ENCODE data around the gene RASGRF1.

Gene RASGRF1

DNA sequence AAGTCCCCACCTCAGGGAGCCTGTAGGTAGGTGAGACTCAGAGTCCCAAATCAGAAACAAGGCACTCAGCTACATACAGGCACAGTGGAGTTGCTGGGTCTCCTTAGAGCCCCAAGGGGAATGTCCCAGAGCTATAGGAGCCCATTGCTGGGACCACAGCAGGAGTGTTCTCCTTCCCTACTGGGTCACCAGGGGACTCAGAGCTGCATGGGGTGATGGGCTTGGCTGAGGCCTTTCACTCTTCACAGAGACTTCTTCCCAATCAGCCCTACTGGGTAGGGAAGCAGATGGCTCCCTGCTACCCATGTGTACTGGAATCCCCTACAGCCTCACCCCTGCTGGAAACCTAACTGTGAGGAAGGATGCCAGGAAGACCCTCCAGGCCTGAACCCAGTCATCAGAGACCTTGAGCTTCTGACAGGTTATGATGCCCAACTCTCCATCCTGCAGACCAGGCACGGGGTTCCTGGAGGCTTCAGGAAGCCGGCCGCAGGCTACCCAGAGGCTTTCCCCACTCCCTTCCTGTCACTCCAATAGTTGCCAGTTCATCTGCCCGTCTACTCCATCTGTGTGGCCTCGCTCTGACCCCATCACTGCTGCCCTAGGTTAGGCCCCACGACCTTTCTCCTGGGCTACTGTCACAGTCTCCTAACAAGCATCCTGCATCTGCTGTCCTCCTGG is 24.0 kb downstream of the RASGRF1 start:
- no peak for DNase-seq

DNA sequence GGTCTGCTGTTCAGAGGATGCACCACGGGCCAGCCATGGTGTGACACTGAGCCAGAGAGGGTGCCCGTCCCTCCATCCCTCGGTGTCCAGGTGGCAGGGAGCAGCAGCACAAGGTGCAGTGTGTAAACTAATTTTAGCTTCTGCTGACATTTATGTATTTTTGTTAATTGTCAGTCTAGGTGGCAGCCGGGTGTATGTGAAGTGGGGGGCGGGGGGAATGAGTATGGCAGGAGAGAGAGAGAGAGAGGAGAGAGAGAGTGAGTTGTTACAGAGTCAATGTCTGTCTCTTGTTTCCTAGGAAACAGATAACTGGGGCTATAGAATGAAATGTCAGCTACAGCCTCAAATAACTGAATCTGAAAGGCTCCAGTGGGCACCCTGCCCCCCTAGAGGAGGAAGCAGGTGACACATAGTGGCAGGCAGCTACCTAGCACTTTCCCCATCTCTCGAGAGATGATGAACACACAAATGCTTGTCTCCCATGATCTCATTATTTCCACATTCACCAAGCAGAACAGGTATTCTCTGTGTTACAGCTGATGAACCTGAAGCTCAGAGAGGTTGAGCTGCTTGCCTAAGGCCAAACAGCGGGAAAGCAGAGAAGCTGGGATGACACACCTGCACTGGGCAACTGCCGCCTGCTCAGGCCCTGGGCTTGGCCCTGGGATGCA is 24.7 kb downstream of the RASGRF1 start:
- no peak for DNase-seq

DNA sequence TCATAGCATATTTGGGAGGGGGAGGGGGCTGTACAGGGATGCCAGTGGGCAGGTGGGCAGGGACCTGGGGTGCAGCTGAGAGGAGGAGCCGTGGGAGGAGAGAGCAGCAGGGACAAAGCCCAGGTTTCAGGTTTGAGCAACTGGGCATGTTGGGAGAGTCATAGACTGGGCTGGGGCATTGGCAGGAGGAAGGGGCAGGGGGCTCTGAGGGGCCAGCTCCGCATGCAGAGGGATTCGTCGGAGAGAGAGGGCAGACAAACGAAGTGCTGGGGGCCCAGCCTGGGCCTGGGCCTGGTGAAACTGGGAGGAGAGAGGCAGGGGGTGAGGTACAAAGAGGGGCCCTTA is 25.2 kb downstream of the RASGRF1 start:
- DNase-seq: no peak

DNA sequence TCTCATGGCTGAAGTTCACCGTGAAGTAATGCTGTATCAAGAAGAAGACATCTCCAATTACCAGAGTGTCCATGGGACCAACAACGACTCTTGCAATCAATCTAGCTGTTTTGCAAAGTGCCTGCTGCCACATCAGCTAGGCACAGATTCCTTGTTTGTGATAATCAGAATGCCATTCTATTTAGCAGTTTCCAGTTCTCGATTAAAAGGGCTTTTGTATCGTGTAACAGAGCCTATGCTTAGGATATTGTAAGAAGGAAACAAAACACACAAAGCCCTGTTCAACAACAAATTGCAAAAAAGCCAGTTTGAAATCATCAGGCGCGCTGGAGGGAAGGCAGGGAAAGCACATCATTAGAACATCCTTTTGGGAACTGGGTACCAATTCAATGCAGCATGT is 26.1 kb downstream of the RASGRF1 start:
- DNase-seq: no peak

DNA sequence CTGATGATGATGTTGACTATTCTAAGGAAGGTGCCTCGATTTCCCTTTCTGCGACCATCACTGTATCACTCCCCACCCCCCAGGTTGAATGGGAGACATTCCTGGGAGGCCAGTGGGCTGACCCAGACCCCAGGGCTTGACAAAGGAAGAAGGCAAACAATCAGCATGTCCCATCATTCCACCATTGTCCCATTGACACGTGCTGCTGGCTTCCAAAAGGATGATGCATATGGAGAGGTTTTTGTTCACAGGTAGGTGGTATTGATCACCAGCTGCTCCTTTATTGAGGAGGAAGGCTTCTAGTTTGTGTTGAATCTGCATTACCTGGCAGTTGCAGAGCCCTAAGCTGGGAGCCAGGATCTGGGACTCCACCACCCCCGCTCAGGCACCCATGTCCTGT is 30.4 kb downstream of the RASGRF1 start:
- no peak for DNase-seq

DNA sequence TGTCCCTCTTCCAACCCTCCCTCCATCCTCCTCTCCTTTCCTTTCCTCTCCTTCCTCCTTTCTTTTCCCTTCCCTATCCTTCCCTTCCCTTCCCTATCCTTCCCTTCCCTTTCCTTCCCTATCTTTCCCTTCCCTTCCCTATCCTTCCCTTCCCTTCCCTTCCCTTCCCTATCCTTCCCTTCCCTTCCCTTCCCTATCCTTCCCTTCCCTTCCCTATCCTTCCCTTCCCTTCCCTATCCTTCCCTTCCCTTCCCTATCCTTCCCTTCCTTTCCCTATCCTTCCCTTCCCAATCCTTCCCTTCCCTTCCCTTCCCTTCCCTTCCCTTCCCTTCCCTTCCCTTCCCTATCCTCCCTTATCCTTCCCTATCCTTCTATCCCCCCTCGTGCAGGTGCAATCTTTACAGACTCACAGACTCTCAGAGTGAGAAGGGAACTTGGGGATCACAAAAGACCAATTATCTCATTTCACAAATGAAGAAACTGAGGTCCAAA is 31.5 kb downstream of the RASGRF1 start:
- no peak for DNase-seq

DNA sequence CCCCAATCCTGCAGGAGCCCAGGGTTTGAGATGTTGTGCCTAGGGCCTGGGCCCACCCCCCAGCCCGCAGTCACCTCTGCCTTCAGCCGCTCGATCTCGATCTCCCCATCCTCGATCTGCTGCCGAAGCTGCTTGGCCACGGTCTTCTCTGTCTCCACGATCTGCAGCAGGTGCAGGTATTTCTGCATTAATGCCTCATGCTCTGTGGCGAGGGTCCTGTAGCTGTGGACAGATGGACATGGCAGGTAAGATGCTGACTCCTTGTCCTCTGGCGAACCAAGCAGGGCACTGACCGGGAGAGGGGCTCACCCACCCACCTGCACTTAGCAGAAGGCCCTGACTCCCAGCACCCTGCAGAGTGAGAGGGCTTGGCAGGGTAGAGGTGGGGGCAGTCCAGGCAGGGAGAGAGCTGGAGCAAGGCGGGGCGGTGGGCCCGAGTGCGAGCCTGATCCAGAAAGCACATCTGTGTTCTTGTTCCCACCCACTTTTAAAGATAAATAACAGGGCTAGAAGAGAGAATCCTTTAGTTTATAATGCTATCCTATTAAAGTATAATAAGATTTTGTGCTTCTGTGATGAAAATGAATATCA is 32.2 kb downstream of the RASGRF1 start:
- DNase-seq: no peak

DNA sequence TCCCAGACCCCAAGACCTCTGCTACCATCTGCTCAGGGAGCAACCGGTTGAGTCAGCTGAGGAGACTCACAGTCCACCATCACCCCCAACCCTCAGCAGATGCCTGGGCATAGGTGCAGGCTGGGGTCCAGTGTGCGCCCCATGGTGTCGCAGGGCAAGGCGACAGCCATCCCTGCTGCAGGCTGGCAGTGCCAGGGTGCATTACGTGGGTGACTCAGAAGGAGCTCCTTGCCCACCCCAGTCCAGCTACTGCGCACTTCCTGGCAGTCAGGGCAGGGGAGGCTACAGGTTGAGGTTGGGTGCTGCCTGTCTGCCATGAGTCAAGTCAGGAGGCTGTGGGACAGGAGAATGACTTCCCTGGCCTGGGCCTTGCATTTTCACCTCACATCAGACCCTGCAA is 33.5 kb downstream of the RASGRF1 start:
- no peak for DNase-seq

DNA sequence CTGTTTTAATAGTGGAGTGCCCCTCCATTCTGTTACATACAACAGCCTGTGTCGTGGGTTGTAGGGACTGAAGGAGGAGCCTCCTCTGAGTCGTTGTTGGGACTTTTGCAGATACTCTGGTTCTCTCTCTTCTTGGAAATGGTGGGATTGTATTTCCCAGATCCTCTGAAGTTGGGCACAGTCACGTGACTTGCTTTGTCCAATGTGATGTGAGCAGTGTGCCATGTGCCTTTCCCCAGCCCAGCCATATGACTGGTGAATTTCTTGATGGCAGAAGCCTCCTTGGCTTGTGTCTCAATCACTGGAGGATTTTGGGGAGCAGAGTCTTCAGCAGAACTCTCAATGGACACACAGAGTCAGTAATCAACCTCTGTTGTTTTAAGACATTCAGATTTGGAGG is 36.2 kb downstream of the RASGRF1 start:
- DNase-seq: no peak

DNA sequence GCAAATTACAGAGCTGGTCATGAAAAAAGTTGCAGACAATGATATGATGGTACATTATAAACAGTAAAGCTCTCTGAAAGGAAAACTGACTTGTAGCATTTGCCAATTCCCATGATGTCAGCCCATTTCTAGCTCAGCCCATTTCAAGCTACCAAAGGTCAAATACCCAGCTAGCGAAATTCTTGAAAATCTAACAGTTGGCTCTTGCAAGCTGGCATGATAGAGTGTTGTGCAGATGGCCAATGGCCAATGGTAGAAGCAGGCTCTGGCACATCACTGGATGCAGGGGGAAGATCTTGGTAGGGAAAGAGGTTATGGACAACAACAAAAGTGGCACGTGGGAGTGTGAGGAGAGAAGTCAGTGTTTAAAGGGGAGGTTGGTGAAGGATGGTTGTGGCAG is 36.7 kb downstream of the RASGRF1 start:
- no peak for DNase-seq

DNA sequence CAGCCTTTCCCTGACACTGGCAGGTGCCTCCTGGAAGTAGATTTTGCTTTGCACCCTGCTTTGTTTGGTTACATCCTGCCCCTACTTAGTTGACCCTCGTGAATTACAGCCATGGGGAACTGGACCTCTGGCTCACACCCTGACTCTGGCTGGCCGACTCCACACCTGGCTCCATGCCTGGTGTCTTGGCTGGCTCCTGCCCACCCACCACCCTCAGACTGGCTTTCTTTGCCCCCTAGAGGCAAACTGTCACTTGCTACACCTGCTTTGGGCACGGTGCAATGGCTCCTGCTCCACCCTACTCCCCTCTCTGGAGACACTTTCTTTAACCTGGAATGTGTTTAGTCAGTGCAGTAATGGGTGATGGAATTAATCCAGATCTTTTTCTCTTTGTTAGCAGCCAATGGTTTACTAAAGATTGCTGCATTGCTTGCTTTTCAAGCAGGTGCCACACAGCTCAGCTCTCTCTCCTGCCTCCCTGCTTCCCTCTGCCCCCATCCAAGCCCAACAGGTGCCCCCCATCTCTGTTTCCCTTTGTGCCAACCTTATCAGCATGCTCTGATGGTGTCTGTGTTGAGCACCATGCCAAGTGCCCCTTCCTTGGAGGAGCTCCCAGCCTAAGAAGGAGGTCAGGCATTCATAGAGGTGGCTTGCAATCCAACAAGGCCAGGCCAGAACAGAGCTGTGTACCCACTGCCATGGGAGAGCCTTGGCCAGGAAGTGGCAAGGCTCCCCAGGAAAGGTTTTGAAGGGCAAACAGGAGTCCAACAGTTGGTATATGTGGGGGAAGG is 38.4 kb downstream of the RASGRF1 start:
- DNase-seq: no peak

DNA sequence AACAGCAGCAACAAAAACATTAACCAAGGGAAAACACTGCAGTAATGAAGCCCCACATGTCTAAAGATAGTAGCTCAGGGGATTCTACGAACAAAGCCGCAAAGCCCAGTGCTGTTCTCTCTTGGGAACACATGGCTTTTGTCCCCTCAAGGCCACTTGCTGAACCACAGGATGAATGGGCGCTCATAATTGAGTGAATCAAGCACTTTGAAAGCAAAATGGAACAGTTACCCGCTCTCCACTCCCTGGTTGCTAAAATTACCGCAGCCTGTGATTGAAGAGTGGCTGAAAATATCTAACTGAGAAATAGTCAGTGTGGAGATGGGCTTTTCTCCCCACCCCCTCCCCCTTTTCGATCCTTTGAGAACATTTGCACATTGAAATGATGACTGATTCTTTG is 39.6 kb downstream of the RASGRF1 start:
- no peak for DNase-seq

DNA sequence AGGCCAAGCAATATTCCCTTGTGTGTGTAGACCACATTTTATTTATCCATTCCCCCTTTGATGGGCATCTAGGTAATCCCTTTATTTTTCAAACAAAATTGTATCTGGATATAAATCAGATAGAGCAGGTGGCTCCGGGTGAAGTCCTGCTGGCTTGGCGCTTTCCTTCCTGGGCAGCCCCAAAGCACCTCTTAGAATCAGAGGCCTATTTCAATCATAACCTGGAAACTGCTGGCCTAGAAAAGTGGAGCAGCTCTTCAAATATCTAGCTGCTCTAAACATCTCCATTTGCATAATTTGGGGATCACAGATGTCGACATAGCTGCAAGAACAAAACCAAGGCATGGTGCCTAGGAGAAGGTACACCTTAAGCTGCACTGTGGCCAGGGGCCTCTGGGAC is 40.2 kb downstream of the RASGRF1 start:
- DNase-seq: no peak

DNA sequence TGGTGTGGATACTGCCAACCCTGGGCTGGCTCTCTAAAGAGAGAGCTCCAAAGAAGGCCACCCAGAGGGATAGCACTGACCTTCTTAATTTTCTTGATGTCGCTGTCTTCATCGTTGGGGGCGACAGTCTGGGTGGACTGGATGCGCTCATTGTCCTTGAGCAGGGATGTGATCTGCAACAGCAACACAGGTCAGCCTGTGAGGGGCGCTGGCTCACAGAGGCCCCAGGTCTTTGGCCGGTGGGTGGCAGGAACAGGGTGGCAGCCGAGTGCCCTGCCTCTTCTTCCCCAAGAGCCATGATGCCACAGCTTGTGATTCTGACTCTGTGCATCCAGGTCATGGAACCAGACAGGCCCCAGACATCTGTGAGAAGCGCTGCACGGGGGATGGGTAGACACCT is 41.2 kb downstream of the RASGRF1 start:
- DNase-seq: no peak

DNA sequence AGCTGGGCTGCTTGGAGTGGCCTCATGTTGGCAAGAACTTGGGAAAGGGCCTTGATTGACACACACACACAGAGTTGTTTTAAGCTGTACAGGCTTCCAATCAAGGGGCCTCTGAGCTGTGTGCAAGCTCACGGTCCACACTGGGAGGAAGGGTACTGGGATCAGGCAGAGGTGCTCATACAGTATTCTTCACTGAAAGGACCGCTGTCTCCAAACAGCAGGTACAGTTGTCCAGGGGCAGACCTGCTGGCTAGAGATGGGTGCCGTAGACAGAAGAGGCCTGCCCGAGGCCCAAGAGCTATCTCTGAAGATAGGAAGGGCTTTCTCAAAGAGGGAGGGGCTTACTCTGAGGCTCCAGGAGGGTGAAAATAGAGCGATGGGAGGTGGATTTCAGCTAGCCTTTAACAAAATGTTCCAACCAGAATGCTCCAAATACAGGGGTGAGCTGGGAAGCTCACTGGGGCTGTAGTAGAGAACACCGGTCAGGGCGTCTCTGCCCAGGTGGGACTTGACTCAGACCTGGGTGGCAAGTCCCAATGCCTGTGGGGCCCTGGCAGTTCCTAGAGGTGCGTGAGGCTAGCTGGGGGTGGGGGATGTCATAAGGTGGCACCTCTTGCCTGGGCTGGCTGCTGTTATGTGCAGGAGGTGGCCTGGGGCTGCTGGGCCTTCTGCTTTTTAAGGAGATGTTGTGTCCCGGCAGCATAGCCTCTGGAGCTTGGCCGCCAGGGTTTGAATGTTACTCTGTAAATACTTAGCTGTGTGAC is 42.7 kb downstream of the RASGRF1 start:
- no peak for DNase-seq

DNA sequence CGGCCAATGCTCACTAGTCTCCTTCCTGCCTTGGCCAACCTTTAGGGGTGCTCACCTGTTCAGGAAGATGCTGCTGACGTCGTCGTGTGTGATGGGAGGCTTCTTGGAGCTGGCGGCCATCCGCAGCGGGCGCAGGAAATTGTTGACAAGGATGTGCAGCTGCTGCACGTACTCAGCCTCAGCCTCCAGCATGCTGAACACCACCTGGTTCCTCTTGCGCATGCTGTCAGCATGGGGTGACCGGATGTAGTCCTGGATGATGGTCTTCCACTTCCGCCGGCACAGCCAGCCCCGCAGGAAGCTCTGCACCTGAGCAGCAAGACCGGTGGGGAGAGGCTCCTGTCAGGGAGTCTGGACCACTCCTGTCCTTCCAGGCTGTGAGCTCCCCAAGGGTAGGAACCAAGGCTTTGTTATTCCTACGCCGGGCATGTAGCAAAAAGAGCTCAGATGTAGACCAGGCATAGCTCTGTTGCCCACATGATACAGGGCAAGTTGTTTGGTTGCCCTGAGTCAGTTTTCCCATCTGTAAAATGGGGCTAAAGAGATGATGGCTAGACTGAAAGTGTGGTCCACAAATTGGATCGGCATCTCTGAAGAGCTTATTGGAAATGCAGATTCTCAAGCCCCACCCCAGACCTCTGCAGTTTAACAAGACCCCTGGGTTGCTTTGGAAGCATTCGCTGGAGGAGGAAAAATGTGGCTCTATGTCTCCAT is 43.7 kb downstream of the RASGRF1 start:
- no peak for DNase-seq

DNA sequence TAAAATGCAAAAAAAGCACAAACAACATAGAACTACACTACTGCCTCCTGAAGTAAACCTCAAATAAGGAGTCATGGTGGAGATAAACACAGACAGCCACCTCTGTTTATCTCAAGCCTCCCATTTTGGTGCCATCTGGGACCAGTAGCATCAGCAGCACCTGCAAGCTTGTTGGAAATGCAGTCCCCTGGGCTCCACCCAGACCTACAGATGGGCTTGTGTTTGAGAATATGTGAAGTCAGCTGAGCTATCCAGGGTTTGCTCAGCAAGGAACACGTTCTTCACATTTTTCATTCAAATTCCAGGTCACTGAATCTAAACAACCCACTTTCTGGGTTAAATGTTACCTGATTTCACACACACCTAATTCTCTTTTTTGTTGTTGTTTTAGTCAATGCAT is 45.5 kb downstream of the RASGRF1 start:
- DNase-seq: no peak

DNA sequence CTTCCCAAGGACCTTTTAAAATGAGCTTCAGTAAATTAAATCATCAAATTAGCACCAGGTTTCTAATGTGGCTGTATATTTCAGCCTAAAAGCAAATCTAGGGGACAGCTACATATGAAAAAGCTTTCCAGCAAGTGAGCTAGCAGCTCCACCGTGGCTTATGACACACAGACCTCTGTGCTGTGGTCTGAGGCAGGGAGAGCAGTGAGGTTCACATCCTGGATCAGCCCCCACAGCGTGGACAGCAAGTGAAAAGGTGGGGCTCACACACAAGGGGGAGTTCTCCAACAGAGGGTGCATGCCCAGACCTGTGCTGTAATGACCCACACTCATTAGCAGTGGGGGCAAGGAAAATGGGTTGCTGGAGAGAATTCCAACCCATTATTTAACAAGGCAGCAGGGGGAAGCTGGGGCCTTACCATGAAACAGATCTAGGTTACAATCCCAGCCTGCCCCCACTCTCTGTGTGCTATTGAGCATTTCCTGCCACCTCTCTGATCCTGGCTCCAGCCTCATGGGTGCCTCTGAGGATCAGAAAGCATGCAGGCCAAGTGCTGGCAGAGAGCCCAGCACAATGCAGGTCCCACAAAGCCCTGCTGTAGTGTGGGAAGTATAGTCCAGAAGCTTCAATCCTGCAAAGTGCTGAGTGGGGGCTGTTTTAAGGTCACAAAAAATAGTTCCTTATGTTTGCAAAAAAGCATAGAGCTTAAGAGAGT is 48.2 kb downstream of the RASGRF1 start:
- no peak for DNase-seq

DNA sequence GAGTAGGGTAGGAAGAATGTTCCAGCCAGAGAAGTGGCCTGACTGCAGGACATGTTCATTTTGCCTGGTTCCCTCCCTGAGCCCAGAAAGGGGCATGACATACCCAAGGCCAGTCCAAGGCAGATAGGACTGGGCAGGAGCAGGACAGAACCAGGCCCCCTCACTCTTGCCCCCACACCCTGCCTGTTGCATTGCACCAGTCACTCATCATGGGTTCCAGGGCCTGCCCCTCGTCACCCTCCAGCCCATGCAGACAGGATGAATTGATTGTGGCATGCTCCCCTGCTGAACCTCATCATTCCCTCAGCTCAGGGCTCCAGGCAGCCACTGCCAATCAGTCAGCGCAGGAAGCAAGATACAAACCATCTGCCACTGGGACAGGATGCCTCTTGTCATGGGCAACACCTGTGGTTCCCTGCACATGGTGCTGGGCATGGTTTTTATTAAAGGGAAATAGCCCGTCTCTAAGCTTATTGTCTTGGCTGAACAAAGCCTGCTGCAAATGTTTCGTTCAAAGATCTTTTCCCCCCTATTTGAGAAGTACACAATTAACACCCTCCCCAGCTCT is 48.9 kb downstream of the RASGRF1 start:
- no peak for DNase-seq

DNA sequence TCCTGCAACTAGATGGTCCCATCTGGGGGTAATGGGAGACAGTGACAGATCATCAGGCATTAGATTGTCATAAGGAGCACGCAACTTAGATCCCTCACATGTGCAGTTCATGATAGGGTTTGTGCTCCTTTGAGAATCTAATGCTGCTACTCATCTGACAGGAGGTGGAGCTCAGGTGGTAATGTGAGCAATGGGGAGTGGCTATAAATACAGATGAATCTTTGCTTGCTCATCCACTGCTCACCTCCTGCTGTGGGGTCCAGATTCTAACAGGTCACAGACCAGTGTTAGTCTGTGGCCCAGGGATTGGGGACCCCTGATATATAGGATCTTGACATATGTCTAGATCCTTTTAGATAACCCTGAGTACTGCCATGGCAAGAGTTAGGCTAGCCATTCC is 52.7 kb downstream of the RASGRF1 start:
- no peak for DNase-seq

DNA sequence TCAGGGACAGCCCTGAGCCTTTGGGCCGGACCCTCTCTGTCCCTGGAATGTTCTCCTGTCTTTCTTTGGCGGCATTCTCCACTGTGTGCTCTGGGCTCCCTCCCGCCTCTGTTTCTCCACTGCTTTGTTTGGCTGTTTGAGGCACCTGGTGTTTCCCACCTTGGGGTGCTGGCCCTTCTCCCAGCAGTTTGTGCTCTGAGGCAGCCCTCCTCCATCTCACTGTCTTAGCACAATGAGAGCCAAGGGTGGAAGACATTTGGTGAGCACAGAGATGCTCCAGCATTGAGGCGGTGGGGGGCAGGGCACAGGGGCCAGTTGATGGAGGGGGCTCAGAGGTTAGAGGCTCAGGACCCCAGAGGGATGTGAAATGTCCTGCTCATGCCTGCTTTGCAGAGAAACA is 54.3 kb downstream of the RASGRF1 start:
- DNase-seq: no peak
